ENCODE data around the gene ATP6V0C. TPM values are rescaled to one million over a fixed set of nuclear protein-coding genes. Genes with fewer than 3 reads are reported as not detected.

Gene ATP6V0C
- total RNA-seq, 2 donors from 2014 or later: 114 to 164 TPM

DNA sequence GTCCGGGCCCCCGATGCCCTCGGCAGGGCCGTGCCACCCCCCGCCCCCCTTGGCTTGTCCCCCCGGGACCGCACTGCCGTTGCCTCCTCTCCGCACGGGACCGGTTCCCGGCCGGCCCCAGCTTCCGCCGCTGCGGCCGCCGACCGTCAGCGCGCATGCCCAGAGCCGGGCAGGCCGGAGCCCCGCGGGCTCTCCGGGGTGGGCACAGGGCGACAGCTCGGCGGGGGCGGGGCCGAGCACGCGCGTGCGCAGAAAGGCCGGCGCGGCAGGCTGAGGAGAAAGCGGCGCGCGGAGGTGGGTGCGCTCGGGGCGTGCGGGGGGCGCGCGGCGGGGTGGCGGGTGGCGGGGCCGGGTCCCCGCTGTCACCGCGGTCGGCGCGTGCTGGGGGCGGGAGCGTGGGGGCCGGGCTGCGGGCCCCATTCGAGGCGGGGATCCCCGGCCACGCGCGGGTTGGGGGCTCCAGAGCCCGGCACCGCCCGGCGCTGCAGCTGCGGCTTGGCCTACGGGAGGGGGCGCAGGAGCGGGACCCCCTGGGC is 38.8 kb upstream of the ATP6V0C start, which contains the start of gene TBC1D24:
Gene TBC1D24 (plus strand): TSS at position 251 of the 536 bp plus-strand sequence. CDS start 21,022 bp downstream, outside the sequence.
- Histone ChIP-seq H3K27ac (peak within 1 kb of the TSS; percentile 77 to 79), H3K4me1 (replicated peaks) (peaks cover 7% of the 10 kb centered on the region), H3K9me3 (no peaks in the 10 kb centered on the region)

DNA sequence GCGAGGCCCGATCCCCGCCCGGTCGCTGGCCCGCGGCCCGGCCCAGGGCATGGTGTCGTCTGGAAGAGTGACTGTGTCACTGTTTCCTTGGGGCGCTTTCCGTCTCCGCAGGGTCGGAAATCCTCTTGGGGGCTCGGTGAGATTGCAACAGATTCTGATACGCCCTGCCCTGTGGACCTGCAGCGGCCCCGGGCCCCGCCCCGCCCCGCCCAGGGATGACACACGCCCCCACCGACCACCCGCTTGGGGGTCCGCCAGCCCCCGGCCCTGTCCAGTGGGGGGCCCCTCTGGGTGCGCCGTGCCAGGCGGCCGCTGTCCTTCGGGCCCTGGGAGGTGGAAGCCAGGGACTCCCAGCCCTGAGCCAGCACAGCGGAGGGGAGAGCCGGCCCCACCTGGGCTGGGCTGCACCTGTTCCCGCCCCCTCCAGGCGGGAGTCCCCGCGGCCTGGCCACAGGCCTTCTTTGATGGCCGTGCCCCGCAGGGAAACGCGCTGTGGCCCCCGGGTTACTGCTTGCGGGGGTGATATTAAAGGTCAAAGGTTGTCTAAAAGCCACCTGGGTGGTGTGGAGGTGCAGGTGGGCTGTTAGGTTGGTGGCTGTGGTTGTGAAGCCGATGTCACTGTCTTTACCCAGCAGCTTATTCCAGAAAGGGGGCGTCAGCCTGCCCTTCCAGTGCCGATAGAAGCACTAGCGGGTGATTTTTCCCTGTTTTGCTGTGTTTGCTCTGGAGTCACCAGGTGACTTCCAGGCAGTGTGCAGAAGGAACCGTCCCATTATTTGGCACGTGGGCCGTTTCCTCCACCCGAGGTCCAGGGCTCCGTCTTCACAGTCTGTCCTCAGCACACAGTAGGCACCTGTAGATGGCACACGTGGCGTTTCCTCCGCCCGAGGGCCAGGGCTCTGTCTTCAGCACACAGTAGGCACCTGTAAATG is 38.1 kb upstream of the ATP6V0C start:
- H3K9me3 ChIP-seq: no peaks in the 10 kb centered on the region
- no peak for DNase-seq (ENCODE audit: low spot score)
- H3K4me3 ChIP-seq: peak overlapping the region; percentile 72 to 82
- peaks cover 7% of the 10 kb centered on the region for H3K4me1 ChIP-seq (replicated peaks)
- H3K36me3 ChIP-seq: no peaks in the 10 kb centered on the region
- no peaks in the 10 kb centered on the region for H3K27me3 ChIP-seq (replicated peaks; ENCODE audit: insufficient read depth)
- peak overlapping the region in 1 of 2 donors; percentile 51 for H3K27ac ChIP-seq
- 11% methylated on average over 39 of the region's 55 CpGs for WGBS
- TF ChIP-seq POLR2AphosphoS5 (IDR thresholded peaks at IDR 0.05): no peak
- TF ChIP-seq, protein P1, sequence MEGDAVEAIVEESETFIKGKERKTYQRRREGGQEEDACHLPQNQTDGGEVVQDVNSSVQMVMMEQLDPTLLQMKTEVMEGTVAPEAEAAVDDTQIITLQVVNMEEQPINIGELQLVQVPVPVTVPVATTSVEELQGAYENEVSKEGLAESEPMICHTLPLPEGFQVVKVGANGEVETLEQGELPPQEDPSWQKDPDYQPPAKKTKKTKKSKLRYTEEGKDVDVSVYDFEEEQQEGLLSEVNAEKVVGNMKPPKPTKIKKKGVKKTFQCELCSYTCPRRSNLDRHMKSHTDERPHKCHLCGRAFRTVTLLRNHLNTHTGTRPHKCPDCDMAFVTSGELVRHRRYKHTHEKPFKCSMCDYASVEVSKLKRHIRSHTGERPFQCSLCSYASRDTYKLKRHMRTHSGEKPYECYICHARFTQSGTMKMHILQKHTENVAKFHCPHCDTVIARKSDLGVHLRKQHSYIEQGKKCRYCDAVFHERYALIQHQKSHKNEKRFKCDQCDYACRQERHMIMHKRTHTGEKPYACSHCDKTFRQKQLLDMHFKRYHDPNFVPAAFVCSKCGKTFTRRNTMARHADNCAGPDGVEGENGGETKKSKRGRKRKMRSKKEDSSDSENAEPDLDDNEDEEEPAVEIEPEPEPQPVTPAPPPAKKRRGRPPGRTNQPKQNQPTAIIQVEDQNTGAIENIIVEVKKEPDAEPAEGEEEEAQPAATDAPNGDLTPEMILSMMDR (IDR thresholded peaks at IDR 0.05): no peak
- no peak for TF ChIP-seq POLR2A (IDR thresholded peaks at IDR 0.05)
- intact Hi-C loops (cut with DNase I): no loop called here

More for the DNA sequence above, 38.8 kb upstream of the ATP6V0C start, which contains the start of gene TBC1D24:
- H3K4me3 ChIP-seq: peak within 1 kb of the TSS; percentile 72 to 82
- TF ChIP-seq, protein P1 (IDR thresholded peaks at IDR 0.05): peak in 1 of 4 experiments; percentile 9
- TF ChIP-seq POLR2AphosphoS5 (IDR thresholded peaks at IDR 0.05): peak; percentile 21
- TF ChIP-seq POLR2A (IDR thresholded peaks at IDR 0.05): peak; percentile 54
- H3K27me3 ChIP-seq (replicated peaks; ENCODE audit: insufficient read depth): no peaks in the 10 kb centered on the region
- under 1% methylated on average over 65 of the region's 77 CpGs for WGBS
- intact Hi-C loops (cut with DNase I): no loop called here
- DNase-seq (ENCODE audit: low spot score): peak; percentile 80
- no peaks in the 10 kb centered on the region for H3K36me3 ChIP-seq

DNA sequence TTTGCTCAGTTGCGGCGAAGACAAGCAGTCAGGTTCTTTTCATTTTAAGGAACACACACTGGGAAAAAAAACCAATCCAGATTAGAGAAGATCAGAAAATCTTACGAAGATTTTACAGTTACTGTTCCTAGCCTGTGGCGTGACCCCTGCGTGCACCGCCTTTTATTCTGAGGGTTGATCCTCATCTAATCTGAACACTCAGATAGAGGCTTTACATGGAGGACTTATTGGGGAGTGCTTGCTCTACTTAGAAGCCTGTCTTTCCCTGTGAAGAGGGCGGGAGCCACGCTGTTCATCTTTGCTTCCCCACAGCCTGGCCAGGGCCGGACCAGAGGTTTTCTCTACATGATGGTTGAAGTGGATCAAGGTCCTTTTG is 37.4 kb upstream of the ATP6V0C start:
- intact Hi-C loops (cut with DNase I): no loop called here
- Histone ChIP-seq H3K9me3 (no peaks in the 10 kb centered on the region), H3K27me3 (replicated peaks; ENCODE audit: insufficient read depth) (no peaks in the 10 kb centered on the region), H3K4me3 (peak overlapping the region in 1 of 2 donors; percentile 82), H3K36me3 (no peaks in the 10 kb centered on the region), H3K27ac (no peak overlapping the region), H3K4me1 (replicated peaks) (peaks cover 7% of the 10 kb centered on the region)
- 93% methylated on average over 9 of the region's 9 CpGs for WGBS
- TF ChIP-seq POLR2AphosphoS5 (IDR thresholded peaks at IDR 0.05) (no peak), POLR2A (IDR thresholded peaks at IDR 0.05) (no peak)
- TF ChIP-seq, protein P1 (IDR thresholded peaks at IDR 0.05): no peak
- DNase-seq (ENCODE audit: low spot score): no peak

DNA sequence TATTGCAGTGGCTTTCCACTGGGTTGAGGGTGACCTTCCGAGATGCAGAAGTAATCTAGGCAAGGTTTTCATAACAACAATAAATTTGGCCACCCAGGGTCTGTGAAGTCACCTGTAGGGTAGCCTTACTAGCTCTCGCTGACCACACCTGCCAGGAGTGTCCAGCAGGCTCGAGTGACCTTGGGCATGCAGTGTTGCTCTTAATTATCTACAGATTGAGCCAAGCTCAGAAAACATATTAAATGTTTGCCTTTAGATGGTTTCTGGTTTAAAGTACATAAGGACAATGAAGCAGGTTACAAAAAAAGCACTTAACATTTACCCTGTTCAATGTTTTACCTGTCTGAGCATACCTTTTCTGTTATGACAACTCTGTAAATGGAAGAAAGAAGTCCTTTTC is 37.0 kb upstream of the ATP6V0C start:
- Histone ChIP-seq H3K36me3 (no peaks in the 10 kb centered on the region), H3K9me3 (no peaks in the 10 kb centered on the region), H3K27me3 (replicated peaks; ENCODE audit: insufficient read depth) (no peaks in the 10 kb centered on the region), H3K4me3 (no peak overlapping the region), H3K4me1 (replicated peaks) (peaks cover 7% of the 10 kb centered on the region), H3K27ac (no peak overlapping the region)
- DNase-seq (ENCODE audit: low spot score): no peak
- TF ChIP-seq POLR2AphosphoS5 (IDR thresholded peaks at IDR 0.05) (no peak), POLR2A (IDR thresholded peaks at IDR 0.05) (no peak)
- TF ChIP-seq, protein P1 (IDR thresholded peaks at IDR 0.05): no peak
- 88% methylated on average over 3 of the region's 3 CpGs for WGBS
- intact Hi-C loops (cut with DNase I): no loop called here

Measured in prostate gland (tissue), 2 donors.